ENCODE results near the gene POU2AF2. TPM values are rescaled to one million over a fixed set of nuclear protein-coding genes. Genes with fewer than 3 reads are reported as not detected.
"Not testable (repeated sequence)": the region's sequence is repeated elsewhere in the genome, so short reads cannot be mapped to it uniquely, and the experiment has no call there.

The POU2AF2 gene
- polyA plus RNA-seq, 4 donors = 0.12 TPM; not detected in 3

DNA sequence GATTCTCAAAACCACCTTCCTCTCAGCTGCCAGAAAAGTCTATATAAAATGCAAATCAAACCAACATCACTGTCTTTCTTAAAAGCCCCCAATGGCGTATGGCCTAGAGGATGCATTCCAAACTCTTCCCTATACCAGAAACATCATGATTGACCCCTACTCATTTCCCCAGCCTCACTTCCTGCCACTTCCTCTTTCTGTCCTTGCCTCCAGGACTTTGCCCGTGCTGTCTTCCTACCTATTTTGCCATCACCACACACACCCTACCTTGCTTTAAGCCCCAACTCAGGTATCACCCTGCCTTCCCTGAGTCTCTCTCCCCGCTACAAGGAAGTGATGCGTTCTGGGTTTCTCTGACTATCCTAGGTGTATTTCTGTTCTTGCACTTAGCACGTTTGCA lies 8.1 kb downstream of the POU2AF2 start:
- no peak for DNase-seq (ENCODE audit: low read depth in 4 of 4, low spot score in 3 of 4)

DNA sequence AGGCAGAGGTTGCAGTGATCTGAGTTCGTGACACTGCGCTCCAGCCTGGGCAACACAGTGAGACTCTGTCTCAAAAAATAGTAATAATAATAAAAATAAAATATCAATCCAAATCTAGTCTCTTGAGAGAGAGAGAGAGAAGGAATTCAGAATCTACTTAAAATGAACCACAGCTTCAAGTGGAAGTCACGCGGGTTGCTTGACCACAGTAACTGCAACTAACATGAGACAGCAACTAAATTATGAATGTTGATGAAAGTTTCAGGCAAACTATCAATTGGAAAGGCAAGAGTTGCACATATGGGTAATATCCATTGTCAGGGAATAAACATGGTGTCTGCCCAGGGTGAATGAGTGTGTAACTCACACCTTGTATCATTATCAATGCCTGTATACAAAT lies 12.5 kb downstream of the POU2AF2 start:
- no peak for DNase-seq (ENCODE audit: low read depth in 4 of 4, low spot score in 3 of 4)

DNA sequence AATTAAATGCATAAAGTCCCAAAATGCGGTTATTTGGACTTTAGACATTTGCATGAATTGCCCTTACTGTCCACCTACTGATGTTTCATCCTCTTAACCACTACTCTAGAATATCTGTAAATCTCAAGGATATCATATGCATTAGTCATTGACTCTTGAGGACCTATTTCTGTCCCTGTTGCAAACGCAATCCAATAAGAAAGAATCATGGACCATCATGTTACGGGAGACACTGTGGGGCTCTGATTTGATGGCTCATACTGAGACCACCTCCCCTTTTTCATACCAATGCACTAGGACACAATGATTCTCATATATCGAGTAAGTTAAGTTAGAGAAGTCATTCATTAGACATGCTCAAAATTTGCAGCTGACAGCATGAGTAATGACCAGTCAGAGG lies 14.4 kb downstream of the POU2AF2 start:
- DNase-seq (ENCODE audit: low read depth in 4 of 4, low spot score in 3 of 4) = no peak

DNA sequence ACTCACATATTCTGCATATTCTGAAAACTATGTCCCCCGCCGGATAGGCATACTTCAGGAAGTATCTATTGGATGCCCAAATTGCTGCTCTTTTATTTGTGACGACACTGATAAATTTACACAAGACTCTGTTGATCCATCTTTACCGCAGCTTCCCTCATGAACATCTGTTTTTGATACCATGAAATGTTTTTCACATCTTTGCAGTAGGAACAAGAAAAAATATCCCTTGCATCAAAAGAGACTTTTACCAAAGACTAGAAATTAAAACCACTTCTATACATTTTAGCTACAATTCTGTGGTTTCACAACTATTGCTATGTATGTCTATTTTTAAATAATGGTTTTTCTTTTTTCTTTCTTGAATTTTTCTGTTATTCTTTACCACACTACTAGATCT lies 15.3 kb downstream of the POU2AF2 start:
- DNase-seq (ENCODE audit: low read depth in 4 of 4, low spot score in 3 of 4) = no peak

DNA sequence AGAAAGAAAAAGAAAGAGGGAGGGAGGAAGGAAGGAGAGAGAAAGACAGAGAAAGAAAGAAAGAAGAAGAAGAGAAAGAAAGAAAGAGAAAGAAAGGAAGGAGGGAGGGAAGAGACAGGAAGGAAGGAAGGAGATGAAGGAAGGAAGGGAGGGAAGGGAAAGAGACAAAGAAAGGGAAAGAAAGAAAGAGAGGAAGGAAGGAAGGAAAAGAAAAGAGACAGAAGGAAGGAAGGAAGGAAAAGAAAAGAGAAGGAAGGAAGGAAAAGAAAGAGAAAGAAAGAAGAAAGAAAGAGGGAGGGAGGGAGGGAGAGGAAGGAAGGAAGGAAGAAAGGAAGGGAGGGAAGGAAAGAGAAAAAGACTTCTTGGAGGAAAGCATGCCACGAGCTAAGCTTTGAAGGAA lies 19.1 kb downstream of the POU2AF2 start:
- DNase-seq (ENCODE audit: low read depth in 4 of 4, low spot score in 3 of 4) = no peak

DNA sequence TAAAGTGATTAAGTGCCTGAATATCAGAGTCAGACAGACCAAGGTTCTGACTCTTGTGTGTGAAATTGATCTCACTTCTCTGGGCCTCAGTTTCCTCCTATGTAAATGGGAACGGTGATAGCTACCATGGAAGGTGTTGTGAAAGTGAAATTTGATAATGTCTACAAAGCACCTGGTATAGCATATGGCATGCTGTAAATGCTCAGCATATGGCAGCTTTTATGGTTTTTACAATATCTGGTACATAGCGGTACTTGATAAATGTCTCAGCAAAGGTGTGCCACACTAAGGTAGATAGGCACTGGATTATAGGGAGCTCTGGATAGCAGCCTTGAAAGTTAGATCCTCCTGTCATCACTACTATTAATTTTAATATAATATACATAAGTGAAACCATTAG lies 19.9 kb downstream of the POU2AF2 start:
- DNase-seq (ENCODE audit: low read depth in 4 of 4, low spot score in 3 of 4) = no peak

DNA sequence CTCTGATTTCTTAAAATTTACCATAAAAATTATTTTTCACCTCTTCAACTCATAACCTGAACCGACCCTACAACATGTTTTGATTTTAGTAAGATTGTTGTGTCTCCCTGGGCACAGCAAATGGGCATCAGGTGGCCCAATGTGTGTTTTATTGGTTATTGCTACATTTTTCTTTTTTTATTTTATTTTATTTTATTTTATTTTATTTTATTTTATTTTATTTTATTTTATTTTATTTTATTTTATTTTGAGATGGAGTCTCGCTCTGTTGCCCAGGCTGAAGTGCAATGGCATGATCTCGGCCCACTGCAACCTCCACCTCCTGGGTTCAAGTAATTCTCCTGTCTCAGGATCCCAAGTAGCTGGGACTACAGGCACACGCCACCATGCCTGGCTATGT lies 22.8 kb downstream of the POU2AF2 start:
- not testable (repeated sequence) for DNase-seq (ENCODE audit: low read depth in 4 of 4, low spot score in 3 of 4)

DNA sequence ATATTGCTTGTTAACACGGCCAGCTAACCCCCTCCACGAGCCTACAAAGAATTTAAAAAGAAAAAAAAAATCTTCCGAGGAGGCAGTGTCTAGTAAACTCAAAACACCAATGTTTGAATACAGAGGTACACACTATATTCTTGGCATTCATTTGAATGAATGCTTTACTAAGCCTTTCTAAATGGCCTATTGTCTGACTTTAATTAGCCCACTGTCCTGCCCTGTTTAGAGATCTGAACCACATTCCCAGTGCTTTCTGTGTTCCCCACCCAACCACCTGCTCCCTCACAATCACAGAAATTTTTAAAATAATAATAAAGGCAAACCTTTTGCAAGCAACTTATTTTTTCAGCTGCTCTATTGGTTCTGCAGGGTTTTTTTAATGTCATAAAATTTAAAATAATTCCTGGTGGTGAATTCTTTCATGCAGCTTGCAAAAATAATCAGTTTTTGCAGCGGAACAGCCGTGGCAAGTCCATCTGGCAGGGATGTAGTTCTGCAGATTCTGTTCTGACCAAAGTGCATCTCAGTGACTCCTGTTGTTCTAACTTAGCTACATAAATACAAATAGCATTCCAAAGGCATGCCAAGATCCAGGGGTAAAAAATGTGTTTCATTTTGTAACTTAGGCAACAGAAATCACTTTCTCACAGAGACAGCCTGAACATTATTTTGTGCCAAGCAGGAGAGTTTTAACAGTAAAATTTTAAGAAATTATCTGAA lies 23.8 kb downstream of the POU2AF2 start:
- DNase-seq (ENCODE audit: low read depth in 4 of 4, low spot score in 3 of 4) = peak in 1 of 4 donors; percentile 2

DNA sequence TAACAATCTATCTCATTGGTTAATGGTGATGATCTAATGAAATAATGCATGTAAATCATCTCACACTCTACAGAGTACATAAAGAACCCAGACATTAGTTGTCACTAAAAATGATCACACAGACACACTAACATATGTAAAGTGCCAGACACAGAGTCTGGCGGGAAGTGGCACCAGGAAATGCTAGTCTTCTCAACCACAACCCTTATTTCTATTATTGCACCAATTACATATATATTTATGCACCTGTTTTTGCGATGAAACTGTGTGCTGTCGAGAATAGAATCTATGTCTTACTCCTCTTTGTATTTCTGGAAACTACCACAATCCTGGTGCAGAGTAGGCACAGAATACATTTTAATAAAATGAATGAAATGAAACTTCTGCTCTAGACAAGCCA lies 26.9 kb downstream of the POU2AF2 start:
- DNase-seq (ENCODE audit: low read depth in 4 of 4, low spot score in 3 of 4) = no peak

DNA sequence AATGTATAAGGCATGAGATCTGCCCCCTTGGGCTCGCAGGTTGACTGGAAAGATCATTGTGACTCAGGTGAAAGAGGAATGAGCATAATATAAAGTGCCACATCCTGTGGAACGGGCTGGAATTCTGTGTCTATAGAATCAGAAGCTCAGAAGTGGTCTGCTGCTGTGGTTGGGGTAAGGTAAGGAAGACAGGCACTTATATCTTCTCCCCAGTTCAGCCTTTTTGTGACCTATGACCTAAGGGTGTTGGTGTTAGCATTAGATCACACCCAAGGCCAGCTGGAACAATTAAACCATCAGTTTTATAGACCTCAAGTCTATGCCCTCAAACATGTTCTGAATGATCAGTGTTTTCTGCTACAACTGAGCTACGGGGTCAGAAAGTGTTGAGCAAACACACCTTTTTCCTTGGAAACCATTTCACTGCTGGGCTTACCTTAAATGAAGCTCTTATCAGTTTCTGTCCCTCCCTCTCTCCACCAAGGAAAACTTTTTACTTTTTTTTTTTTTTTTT lies 37.1 kb downstream of the POU2AF2 start:
- no peak for DNase-seq (ENCODE audit: low read depth in 4 of 4, low spot score in 3 of 4)

DNA sequence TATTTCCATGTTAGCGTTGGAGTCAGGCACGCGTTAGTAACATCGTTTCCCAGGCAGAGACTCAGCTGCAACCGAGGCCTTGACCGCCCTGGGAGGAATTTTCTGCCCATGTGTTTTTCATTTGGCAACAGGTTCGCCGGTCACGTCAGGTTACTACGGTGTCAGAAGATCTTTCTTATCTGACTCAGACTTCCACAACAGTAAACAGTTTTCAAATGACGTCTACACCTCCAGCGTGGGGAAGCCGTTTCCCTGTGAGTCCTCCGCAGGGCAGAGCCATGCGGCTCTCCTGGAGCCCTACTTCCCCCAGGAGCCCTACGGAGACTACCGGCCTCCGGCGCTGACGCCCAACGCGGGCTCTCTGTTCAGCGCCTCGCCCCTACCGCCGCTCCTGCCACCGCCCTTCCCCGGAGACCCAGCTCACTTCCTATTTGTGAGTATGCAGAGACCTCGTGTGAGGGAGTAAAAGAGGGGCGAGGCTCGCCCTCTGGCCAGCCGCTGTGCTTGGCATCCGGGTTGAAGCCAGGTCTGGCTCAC lies 38.5 kb downstream of the POU2AF2 start:
- no peak for DNase-seq (ENCODE audit: low read depth in 4 of 4, low spot score in 3 of 4)

DNA sequence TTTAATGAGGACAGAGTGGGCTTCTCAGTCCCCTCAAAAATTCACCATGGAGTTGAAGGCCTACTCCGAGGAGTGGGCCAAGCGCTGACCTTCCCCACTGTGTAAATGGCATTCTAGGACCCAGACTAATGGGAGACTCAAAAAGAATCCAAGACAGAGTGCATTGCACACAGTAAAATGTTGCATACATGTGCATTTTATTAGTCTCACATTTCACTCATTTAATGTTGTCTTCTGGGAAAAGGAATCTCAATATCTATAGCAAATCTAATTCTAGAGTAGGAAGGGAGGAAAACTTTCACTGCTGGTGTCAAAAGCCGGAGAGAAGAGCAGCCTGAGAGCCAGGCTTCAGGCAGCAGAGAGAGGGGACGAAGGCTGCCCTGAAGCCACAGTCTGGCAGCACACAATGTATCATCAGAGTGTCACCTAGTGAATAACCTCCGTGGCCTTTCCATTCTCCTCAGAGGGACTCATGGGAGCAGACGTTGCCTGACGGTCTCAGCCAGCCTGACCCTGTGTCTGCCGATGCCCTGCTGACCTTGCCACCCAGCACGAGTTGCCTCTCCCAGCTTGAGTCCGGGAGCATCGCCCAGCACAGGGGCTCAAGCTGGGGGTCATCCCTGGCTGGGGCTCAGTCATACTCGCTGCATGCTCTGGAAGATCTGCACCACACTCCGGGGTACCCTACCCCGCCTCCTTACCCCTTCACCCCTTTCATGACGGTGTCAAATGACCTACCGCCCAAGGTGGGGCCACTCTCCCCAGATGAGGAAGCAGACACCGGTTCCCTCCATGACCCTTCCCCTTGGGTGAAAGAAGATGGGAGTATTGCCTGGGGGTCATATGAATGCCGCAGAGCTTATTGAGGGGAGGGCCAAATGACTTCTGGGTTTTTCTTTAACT lies 39.9 kb downstream of the POU2AF2 start:
- no peak for DNase-seq (ENCODE audit: low read depth in 4 of 4, low spot score in 3 of 4)

DNA sequence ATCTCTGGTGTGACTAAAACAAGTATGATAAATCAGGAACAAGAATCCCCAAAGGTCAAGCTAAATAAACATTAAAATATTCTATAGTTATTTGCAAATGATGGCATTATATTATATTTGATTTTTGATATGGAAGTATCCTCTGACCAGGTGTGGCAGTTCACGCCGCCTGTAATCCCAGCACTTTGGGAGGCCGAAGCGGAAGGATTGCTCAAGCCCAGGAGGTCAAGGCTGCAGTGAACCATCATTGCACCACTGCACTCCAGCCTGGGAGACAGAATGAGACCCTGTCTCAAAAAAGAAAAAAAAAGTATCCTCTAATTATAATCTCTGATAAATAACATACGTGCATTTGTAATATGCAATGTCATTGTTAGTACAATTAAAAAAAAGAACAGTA lies 46.2 kb downstream of the POU2AF2 start:
- no peak for DNase-seq (ENCODE audit: low read depth in 4 of 4, low spot score in 3 of 4)

DNA sequence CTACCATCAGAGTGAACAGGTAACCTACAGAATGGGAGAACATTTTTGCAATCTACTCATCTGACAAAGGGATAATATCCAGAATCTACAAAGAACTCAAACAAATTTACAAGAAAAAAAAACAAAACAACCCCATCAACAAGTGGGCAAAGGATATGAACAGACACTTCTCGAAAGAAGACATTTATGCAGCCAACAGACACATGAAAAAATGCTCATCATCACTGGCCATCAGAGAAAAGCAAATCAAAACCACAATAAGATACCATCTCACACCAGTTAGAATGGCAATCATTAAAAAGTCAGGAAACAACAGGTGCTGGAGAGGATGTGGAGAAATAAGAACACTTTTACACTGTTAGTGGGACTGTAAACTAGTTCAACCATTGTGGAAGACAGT lies 46.9 kb downstream of the POU2AF2 start:
- not testable (repeated sequence) for DNase-seq (ENCODE audit: low read depth in 4 of 4, low spot score in 3 of 4)

DNA sequence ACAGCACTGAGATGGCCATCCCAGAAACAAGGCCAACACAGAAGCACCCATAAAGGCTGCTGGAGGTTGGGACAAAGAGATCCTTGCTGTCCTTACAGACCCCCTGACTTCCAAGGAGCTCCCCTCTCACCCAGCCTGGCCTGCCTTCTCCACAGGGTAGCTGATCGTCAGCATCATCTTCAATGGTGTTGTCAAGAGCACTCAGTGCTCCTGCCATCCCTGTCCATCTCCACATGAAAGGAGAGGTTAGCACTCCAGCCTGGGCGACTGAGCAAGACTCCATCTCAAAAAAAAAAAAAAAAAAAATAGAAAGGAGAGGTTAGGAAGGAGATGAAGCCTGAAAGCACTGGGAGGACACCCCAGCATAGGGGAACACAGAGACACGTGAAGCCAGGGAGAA lies 50.7 kb downstream of the POU2AF2 start:
- no peak for DNase-seq (ENCODE audit: low read depth in 4 of 4, low spot score in 3 of 4)

DNA sequence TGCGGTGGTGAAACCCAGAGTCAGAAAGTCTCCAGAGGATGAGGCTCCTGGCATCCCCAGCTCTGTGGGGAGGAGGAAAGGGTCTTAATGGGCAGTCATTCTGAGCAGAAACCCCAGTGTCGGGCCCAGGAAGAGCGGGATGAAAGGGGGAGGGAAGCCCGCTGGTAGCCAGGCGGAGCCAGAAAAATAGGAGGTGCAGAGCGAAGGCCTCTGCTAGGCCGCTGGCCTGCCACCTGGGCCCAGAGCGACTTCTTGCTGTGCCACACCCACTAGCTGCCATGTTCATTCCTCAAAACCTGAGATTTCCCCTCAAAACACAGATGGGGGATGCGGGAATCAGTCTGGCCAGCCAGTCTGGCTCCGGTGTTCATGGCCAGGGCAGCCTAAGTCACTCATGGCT lies 52.2 kb downstream of the POU2AF2 start:
- DNase-seq (ENCODE audit: low read depth in 4 of 4, low spot score in 3 of 4) = no peak

DNA sequence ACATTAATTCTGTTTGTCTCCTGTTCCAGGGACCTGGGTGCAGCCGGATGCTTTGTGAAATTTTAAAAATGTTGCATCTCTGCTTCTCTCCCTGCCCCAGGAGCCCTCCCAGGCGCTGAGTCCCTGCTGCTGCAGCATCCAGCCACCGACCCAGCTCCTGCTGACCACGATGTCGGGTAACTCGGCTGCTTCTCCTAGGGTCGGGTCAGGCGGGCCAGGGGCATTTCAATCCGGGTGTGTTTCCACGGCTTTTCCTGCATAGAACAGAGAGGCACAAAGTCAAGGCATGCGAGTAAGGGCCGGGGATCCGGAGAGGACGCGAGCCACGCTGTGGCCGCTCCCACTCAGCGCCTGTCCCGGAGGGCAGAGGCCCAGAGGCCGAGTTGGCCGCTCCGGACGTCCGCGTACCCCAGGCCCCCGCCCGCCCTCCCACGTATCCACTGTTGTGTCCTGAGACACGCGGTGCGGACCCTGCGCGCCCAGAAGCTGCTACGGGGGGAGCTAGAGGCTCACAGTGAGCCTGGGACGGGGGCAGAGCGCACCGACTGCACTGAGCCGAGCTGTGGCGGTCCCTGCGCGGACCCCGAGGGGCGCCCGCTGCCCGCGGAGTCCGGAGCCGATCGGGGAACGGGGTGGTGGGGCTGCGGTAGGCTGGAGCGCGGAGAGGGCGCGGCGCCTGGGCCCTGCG lies 53.0 kb downstream of the POU2AF2 start, which contains the start of gene POU2AF3:
Gene POU2AF3 (plus strand): TSS at position 134 of the 688 bp plus-strand sequence. CDS start 36 bp downstream, at position 170.
- peak in 1 of 4 donors; percentile 26 for DNase-seq (ENCODE audit: low read depth in 4 of 4, low spot score in 3 of 4)

DNA sequence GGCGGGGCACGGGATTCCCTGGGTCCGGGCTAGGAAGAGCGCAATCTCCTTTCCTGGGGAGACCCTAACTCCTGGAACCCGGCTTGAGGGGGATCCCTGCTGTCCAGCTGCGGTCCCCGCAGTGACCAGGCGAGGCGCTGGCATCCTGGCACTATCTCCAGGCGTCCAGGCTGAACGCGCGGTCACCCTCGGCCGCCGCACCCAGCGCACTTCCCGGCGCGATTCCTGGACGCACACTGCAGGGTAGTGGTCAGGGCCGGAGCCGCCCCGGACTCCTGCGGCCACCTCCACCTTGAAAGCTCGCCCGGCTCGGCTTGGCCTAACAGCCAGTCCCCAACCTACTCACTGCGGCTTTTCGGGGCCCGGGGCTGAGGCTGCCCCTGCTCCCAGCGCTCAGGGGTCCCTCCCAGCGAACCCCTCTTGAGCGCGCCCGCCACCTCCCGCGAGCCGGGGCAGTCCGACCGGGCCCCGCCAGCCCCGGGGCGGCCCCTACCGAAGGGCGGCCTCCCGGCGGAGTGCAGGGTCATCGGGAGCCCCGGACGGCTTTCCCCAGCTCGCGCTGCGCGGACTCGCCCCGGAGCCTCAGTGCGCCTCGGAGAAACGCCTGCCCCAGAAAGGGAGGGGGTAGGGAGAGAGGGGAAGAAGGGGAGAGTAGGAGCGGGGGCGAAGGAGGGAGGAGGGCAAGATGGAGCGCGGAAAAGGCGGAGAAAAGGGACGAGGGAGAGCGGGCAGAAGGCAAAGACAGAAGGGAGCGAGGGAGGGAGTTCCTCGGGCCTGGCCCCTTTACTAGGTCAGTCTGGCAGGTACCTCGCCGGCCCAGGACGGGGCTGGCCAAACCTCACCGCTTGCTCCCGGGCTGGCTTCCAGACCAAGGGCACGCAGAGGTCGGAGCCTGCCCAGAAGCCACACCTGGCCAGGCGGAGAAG lies 53.8 kb downstream of the POU2AF2 start:
- peak in 1 of 4 donors; percentile 29 for DNase-seq (ENCODE audit: low read depth in 4 of 4, low spot score in 3 of 4)

DNA sequence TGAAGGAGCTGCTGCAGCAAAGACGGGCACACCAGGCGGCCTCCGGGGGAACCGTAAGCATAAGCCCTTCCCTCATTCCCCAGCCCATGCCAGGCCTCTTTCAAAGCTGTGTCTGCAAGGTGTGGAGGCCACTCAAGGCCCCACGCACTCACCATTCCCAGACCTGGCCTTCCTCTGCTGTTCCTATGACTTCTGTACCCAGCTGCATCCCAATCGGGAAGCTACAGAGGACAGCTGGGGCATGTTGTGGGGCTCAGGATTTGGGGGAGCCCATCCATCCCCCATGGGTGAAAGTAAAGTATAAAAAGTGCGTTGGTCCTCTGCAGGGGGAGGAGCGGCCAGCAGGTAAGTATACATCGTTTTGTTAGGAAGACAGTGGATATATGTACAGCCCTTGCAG lies 55.0 kb downstream of the POU2AF2 start:
- DNase-seq (ENCODE audit: low read depth in 4 of 4, low spot score in 3 of 4) = no peak
